Prostate gland (tissue), 2 donors: ENCODE results near the gene KIDINS220. TPM values are rescaled to one million over a fixed set of nuclear protein-coding genes. Genes with fewer than 3 reads are reported as not detected.

ENCODE experiments used
- DNase-seq: peaks from one replicate; pipeline ENCODE4 v3.0.0-alpha.2; 2019; ENCODE audit warnings: low spot score
- H3K27ac ChIP-seq, 2 donors: fragments of 200-600 bp; sonication (generic); 2 replicates each; pipeline ENCODE4 v1.5.1; 2017 to 2019
- H3K27me3 ChIP-seq: fragments of 200-600 bp; sonication (generic); replicated peaks from 2 replicates; pipeline ENCODE4 v1.5.1; 2019; ENCODE audit not compliant: insufficient read depth
- H3K36me3 ChIP-seq, 2 donors: fragments of 200-600 bp; sonication (generic); 1 replicate in 1 of 2; 2 replicates in 1 of 2; pipeline versions ENCODE4 v1.5.1 to v1.8.1; 2017 to 2019
- H3K4me1 ChIP-seq: fragments of 200-600 bp; sonication (generic); replicated peaks from 2 replicates; pipeline ENCODE4 v1.5.1; 2019
- H3K4me3 ChIP-seq, 2 donors: fragments of 200-600 bp; sonication (generic); 2 replicates each; pipeline ENCODE4 v1.5.1; 2017 to 2019
- H3K9me3 ChIP-seq: fragments of 200-600 bp; sonication (generic); 2 replicates; pipeline ENCODE4 v1.5.1; 2017
- POLR2A ChIP-seq: fragments of 450-650 bp; IDR thresholded peaks from one replicate; pipeline ENCODE4 v1.6.1; 2016; ENCODE audit warnings: antibody characterized with exemption, mild to moderate bottlenecking
- POLR2AphosphoS5 ChIP-seq: sonication (generic); formaldehyde crosslinking; IDR thresholded peaks from one replicate; pipeline ENCODE4 v1.6.1; 2017; ENCODE audit warnings: antibody characterized with exemption
- WGBS: methylation state at CpG from one replicate; pipeline ENCODE4 v1.1.5; 2018; 5-methylcytosine and 5-hydroxymethylcytosine counted together
- intact Hi-C: fragments of 100-400 bp; cut with DNase I; formaldehyde crosslinking; loops from one replicate; pipeline ENCODE4 v1.14.2; 2022
- total RNA-seq, 2 donors: library from RNA; depleted of rRNA; stranded (reverse); fragments of >200 nt; gene quantifications; one replicate each; pipeline ENCODE4 v1.1.0, GENCODE V29; 2016
- TF ChIP-seq, protein P1 (sequence below), 4 experiments: fragments of 200-600 bp in 2 of 4; fragments of 450-650 bp in 2 of 4; sonication (generic) in 2 of 4; IDR thresholded peaks; 1 replicate in 3 of 4; 2 replicates in 1 of 4; pipeline ENCODE4 v1.5.1; 2016 to 2019; ENCODE audit warnings: antibody characterized with exemption in 4 of 4, mild to moderate bottlenecking in 2 of 4, moderate library complexity in 2 of 4

Gene KIDINS220
- total RNA-seq, result 10 to 100 TPM; 46.2 to 84.5 TPM

DNA sequence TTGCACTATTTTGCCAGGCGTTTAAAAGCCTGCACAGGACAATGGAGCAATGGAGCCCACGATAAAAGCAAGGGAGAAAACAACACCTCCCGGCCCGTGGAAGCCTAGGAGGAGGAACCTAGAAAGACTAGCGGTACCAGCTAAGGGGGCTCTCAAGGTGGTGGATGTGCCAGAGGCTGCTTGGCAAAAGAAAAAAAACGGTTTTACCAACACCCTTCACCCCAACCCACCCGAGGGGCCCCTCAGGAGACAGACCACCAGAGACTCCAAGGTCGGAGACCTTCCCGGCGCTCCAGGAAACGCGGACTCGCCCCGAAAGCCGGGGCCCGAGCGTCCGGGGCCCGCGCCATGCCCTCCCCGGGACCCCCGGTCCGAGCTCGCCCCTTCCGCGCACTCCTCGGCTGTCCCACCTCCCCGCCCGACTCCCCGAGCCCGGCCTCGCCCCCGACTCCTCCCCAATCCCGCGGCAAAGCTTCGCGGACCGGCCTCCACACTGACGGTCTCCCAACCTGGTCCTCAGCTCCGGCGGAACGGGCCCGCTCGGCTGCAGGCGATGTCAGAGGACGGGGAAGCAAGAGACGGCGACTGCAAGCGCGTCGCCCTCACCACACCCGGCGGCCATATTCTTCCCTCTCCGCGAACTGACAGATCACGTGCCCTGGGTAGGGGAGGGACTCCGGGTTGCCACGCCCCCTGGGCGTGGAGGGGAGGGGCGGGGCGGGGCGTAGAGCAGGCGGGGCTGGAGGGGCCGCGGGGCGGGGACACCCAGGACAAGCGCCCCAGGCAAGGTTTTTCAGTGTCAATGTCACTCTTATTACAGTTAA, at the start of gene KIDINS220:
Gene KIDINS220, minus strand, starts transcription at position 643 of the 824 bp plus-strand sequence. CDS start 10,520 bp downstream, outside the sequence.
- DNase-seq, result peak; percentile 88
- no peaks in the 10 kb centered on the region for H3K9me3 ChIP-seq
- H3K27ac ChIP-seq, result peak within 1 kb of the TSS; percentile 59 to 73
- peak within 1 kb of the TSS; percentile 81 to 83 for H3K4me3 ChIP-seq
- TF ChIP-seq POLR2A (peak; percentile 92), POLR2AphosphoS5 (peak; percentile 90)
- TF ChIP-seq, protein P1, sequence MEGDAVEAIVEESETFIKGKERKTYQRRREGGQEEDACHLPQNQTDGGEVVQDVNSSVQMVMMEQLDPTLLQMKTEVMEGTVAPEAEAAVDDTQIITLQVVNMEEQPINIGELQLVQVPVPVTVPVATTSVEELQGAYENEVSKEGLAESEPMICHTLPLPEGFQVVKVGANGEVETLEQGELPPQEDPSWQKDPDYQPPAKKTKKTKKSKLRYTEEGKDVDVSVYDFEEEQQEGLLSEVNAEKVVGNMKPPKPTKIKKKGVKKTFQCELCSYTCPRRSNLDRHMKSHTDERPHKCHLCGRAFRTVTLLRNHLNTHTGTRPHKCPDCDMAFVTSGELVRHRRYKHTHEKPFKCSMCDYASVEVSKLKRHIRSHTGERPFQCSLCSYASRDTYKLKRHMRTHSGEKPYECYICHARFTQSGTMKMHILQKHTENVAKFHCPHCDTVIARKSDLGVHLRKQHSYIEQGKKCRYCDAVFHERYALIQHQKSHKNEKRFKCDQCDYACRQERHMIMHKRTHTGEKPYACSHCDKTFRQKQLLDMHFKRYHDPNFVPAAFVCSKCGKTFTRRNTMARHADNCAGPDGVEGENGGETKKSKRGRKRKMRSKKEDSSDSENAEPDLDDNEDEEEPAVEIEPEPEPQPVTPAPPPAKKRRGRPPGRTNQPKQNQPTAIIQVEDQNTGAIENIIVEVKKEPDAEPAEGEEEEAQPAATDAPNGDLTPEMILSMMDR (IDR thresholded peaks at IDR 0.05), result no peak
- under 1% methylated on average over 64 of the region's 67 CpGs for WGBS
- no peaks in the 10 kb centered on the region for H3K36me3 ChIP-seq
- no peaks in the 10 kb centered on the region for H3K4me1 ChIP-seq
- intact Hi-C loops, result no loop called here
- no peaks in the 10 kb centered on the region for H3K27me3 ChIP-seq

DNA sequence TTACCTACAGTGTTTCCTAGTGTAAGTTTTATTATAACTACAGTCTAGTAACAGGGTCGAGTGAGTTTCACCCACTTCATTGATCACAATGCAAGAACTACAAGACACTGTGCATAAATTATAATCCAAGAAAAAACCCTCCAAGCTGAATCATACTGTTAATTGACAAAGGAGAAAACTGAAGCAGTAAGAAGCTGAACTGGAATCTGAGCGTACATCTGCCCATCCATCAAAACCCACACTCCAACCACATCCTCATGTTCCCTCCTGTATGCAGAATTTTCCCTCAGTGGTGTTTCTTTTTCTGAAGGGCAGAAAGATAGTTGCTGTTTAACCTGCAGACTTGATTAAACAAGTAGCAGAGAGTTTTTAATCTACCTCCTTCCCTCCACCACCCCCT, 49.5 kb upstream of the KIDINS220 start:
- no peaks in the 10 kb centered on the region for H3K9me3 ChIP-seq
- intact Hi-C loops, result no loop called here
- no peak overlapping the region for H3K27ac ChIP-seq
- H3K4me1 ChIP-seq, result no peaks in the 10 kb centered on the region
- 86% methylated on average over 2 of the region's 2 CpGs for WGBS
- H3K27me3 ChIP-seq, result no peaks in the 10 kb centered on the region
- no peak overlapping the region for H3K4me3 ChIP-seq
- TF ChIP-seq POLR2AphosphoS5 (no peak), POLR2A (no peak)
- TF ChIP-seq, protein P1 (IDR thresholded peaks at IDR 0.05), result no peak
- no peaks in the 10 kb centered on the region for H3K36me3 ChIP-seq
- no peak for DNase-seq

DNA sequence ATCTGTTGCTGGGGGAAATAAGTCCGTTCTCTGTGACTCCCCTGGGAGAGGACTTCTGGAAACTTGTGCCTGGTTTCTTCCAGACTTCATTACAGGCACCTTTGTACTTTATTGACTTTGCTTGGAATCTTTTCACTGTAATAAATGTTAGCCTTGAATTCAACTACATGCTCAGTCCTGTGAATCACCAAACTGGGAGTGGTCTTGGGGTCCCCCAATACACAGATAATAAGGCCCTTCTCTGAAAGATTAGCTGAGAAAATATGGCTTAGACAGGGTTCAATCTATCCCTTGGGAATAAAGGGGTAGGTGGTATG, 48.7 kb upstream of the KIDINS220 start:
- H3K36me3 ChIP-seq, result no peaks in the 10 kb centered on the region
- H3K9me3 ChIP-seq, result no peaks in the 10 kb centered on the region
- no peak for DNase-seq
- no peak for TF ChIP-seq POLR2A
- H3K27ac ChIP-seq, result no peak overlapping the region
- intact Hi-C loops, result no loop called here
- WGBS, result 69% methylated on average over 1 of the region's 1 CpG
- no peaks in the 10 kb centered on the region for H3K4me1 ChIP-seq
- no peak overlapping the region for H3K4me3 ChIP-seq
- no peaks in the 10 kb centered on the region for H3K27me3 ChIP-seq

DNA sequence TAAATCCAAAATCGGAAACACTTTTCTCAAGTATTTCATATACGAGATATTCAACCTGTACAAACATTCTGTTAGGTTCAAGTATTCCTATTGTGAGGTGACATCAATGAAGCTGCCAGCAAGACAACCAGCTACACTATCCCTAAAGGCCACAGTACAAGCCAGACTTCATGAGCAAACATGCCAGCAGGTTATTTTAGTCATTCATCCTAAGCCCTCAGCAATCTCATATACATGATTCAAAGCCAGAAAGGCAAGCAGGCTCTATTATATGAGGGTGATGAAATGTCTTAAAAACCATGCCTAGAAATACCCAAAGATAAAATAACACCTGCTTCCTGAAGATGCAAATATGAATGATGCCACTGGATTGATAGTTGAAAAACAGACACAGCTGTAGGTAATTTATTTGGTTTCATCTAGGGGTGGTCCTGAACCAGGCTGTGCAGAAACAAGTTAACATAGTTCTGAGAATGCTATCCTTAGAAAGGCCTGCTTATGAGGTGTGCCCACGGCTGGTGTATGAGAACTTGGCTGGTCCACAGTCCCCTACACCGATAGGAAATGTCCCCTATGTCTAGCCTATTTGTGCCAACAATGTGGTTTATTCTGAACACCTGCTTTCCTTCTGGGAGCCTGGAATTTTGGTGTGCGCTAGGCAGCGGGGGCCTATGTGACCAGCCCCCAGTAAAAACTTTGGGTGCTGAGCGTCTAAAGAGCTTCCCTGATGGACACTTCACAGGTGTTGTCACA, 48.2 kb upstream of the KIDINS220 start:
- intact Hi-C loops, result no loop called here
- H3K27me3 ChIP-seq, result no peaks in the 10 kb centered on the region
- WGBS, result 91% methylated on average over 7 of the region's 7 CpGs
- no peak overlapping the region for H3K4me3 ChIP-seq
- TF ChIP-seq, protein P1 (IDR thresholded peaks at IDR 0.05), result no peak
- TF ChIP-seq POLR2AphosphoS5 (no peak), POLR2A (no peak)
- no peak overlapping the region for H3K27ac ChIP-seq
- H3K4me1 ChIP-seq, result no peaks in the 10 kb centered on the region
- H3K36me3 ChIP-seq, result no peaks in the 10 kb centered on the region
- H3K9me3 ChIP-seq, result no peaks in the 10 kb centered on the region
- DNase-seq, result no peak

DNA sequence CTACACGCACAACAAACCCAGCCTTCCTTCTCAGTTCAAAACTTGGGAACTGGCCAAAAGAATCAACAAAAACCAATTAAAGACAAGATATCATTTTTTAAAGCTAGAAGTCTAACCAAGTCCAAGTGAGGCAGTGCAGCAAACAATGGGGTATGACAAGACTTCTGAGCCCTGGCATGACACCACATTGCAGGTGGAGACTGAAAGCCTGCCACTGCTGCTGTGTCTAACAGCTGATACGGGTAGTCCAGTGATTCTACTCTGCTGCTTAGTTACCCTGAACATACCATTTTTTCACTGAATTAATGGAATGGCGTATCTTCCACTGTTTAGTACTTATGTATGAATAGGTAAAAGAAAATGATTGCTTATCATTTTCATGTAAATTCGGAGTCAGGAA, 47.4 kb upstream of the KIDINS220 start:
- H3K27ac ChIP-seq, result no peak overlapping the region
- no peaks in the 10 kb centered on the region for H3K27me3 ChIP-seq
- TF ChIP-seq POLR2A, result no peak
- no peak for TF ChIP-seq POLR2AphosphoS5
- TF ChIP-seq, protein P1 (IDR thresholded peaks at IDR 0.05), result no peak
- no peak overlapping the region for H3K4me3 ChIP-seq
- 91% methylated on average over 4 of the region's 4 CpGs for WGBS
- H3K4me1 ChIP-seq, result no peaks in the 10 kb centered on the region
- no peaks in the 10 kb centered on the region for H3K9me3 ChIP-seq
- no peak for DNase-seq
- intact Hi-C loops, result no loop called here
- no peaks in the 10 kb centered on the region for H3K36me3 ChIP-seq
